Activated CD4-positive, alpha-beta T cell treated with anti-CD3 and anti-CD28 coated beads, Interleukin-10, Interleukin-2, amounts not matched to agents 100 ng/mL and 50 ng/mL, durations not matched to agents 16 hours and 8 hours (primary cell): ENCODE data around the gene SPATA20.

Experiments
- DNase-seq: peaks from one replicate; pipeline ENCODE4 v3.0.0-alpha.2; 2020

SPATA20 gene

DNA sequence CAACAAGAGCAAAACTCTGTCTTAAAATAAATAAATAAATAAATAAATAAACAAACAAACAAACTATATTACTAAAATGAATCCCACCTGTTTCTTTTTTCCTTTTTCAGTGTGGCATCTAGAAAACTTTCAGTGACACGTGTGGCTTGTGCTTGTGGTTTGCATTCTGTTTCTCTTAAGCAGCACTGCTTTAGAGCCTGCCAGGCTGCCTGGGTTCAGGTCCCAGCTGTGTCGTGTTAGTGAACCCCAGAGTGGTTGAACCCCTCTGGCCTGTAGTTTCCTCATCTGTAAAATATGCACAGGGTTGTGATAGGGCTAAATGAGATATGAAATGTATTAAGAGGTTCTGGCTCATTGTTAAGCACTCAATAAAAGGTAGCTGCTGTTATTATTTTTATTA, 26.5 kb upstream of the SPATA20 start:
- DNase-seq, result no peak

DNA sequence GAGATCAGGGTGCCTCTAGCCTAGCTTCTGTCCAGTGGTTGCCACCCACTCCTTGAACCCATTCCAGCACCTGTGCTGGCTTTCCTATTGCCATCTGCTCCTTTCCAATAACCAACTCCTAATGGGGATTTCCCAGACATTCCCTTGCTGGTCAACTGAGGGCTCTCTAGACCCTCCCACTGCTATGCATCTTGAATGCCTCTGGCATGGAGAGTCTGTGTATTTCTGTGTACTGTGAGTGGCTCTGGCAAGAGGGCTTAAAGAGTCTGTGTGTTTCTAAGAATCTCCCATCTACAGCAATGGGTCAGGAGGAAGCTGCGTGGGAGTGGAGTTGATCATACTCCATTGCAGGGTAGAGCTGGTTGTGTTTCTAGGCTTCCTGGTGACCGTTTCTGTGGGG, 25.5 kb upstream of the SPATA20 start:
- DNase-seq, result no peak

DNA sequence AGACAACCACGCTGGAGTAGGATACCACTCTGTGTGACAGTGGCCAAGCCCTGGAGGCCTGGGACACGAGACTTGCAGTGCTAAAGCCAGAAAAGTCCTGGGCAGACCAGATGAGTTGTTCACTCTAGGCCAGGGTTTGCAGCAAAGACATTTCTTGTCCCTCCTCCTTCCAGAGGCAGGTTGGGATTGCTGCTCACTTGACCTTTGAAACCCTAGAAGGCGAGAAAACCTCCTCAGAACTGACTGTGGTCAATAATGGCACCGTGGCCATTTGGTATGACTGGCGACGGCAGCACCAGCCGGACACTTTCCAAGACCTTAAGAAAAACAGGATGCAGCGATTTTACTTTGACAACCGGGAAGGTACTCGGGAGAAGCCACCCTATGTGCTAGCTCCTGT, 24.2 kb upstream of the SPATA20 start:
- DNase-seq, result no peak

DNA sequence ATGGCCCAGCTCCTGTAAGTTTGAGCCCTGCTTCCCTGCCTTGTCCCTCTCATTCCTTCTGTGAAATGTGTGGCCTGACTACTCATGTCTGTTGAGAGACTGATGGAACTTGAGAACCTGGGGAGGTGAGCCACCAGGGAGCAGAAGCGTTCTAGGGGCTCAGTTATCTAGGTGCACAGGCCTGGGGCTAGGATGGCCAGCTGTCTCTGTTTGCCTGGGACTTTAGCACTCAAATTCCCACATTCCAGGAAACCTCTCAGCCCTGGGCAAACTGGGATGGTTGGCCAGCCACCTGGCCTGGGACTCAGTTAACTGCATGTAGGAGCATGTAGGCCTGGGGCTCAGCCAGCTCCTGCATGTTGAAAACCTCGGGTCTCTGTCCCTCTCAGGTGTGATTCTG, 23.8 kb upstream of the SPATA20 start:
- no peak for DNase-seq

DNA sequence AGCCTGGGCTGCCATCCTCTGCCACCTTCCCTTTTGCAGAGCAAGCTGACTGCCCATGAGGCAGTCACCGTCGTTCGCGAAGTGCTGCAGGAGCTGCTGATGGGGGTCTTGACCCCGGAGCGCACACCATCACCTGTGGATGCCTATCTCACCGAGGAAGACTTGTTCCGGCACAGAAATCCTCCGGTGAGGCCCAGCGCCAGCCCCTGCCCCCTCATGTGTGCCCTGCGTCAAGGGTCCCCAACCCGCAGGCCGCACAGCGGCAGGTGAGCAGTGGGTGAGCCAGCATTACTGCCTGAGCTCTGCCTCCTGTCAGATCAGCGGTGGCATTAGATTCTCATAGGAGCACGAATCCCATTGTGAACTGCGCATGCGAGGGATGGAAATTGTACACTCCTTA, 22.1 kb upstream of the SPATA20 start:
- DNase-seq, result no peak

DNA sequence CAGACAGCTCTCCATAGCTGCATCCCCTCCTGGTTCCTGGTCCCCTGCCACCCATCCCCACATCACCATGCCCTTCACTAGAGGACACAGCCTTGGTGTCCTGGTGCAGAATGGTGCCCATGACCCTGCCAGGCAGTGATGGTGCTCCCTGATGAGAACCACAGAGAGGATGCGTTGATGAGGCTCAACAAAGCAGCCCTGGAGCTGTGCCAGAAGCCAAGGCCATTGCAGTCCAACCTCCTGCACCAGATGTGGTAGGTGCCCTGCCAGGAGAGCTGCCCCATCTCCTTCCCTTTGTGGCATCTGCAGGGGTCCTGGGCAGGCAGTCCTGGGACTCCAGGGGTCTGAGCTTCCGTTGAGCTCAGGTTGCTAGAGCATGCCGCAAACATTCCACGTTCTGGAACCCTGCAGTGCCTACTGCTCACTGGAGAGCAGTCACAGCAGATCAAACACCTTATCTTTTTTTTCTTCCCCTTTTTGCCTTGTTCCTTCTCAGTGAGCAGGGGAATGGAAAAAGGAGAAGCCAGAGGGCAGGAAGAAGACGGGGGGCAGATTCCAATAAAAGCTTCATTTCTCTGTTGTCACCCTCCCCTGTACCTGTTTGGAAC, 19.7 kb upstream of the SPATA20 start:
- no peak for DNase-seq

DNA sequence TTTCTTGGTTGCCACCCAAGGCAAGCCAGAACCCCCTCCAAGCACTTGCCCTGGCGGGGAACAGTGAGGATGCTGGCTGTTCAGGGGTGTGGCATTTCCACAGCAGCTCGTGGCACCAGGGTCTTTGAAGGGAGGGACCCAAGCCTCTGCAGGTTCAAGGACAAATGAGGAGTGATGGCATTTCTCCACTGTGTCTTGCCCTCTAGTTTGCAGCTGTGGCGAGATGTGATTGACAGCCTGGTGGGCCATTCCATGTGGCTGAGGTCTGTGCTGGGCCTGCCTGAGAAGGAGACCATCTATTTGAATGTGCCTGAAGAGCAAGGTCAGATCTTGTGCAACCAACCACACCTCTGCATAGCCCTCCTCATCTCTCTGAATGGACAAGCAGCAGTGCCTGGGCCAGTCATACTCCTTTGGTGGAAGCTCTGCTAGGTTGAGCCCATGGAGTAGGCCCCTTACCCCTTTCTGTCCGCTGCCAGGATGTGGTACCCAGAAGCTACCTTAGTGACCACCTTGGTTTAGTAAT, 19.0 kb upstream of the SPATA20 start:
- no peak for DNase-seq

DNA sequence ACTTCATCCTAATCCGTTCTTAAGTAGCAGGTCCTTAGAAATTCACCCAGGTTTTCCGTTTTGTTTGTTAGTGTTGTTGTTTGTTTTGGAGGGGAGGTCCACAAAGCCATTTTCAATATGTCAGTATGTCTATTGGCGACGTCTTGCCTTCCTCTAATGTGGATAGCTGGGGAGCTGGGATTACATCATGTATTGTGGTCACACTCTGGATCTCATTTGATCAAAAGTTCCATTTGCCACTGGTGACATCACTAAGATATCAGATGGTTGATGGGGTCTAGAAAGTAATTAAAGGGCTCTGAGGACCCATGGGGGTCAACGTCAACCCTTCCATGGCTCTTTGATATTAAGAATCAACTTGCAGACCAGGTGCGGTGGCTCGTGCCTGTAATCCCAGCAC, 17.1 kb upstream of the SPATA20 start:
- DNase-seq, result no peak

DNA sequence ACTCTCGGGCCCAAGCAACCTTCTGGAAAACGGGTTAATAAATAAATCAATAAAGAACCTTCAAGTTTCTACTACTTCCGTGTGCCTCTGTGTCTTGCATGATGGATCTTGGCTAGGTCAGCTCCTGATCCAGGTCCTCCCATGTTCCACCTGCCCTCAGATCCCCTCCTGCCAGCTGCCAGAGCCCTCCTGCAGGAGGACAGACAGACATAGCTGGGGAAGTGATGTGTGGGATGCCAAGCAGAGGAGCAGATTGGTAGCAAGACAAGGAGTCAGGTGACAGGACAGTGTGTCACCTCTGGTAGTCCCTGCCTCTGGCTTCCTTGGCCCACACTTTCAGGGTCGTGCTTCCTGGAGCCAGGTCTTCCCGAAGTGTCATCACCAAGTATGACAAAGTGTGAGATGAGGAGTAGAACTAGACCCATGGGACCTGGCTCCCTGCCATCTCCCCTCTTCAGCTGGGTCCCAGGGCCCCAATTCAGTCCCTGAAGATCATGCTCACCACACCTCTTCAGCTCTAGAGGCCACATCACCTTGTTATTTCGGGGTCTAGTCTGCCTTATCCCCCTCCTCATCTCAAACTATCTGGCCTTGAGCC, 15.4 kb upstream of the SPATA20 start:
- DNase-seq, result no peak

DNA sequence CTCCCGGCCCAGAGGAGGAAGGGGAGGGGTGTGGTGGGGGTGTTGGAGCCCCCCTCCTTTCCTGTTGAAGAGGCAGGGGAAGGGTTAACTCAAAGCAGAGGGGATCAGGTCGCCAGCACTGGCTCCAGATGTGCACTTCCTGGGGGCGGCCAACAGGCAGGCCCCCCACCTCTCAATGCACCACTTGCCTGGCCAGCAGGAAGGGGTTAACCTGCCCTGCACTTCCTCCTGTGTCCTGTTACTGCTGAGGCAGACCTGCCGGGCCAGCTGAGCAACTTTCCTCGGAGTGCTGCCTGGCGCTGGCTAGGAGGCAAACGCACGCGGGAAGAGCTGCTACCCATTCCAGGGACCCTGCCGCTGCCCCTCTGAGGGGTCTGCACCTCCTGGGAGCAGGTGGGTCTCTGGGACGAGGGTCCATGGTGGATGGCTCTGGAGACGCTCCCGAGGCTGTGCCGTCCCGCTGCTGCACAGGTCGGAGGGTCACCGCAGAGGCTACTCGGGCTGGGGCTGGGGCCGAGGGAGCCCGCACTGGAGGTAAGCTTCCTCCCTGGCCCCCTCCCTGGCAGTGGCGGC, 14.4 kb upstream of the SPATA20 start, which contains the start of gene EPN3:
TSS of gene EPN3 (plus strand) at position 284 of the 573 bp plus-strand sequence. CDS start 3,822 bp downstream, outside the sequence.
- DNase-seq, result no peak

DNA sequence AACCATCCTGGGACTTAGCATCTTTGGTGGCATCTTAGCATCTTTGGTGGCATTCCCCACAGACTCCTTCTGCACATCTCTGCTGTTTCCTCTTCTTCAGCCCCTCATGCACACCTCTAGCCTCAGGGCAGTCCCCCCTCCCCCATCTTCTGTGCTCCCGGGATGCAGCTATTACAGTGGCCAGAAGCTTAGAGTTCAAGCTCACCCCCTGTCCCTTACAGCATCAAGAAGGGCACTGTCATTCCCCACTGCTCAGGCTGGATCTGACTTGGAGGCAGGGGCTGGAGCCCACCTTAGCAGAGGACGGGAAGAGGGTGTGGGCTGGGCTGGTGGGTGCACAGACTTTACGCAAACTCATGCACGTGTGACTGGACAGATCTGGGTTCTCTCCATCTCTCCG, 13.8 kb upstream of the SPATA20 start:
- no peak for DNase-seq

DNA sequence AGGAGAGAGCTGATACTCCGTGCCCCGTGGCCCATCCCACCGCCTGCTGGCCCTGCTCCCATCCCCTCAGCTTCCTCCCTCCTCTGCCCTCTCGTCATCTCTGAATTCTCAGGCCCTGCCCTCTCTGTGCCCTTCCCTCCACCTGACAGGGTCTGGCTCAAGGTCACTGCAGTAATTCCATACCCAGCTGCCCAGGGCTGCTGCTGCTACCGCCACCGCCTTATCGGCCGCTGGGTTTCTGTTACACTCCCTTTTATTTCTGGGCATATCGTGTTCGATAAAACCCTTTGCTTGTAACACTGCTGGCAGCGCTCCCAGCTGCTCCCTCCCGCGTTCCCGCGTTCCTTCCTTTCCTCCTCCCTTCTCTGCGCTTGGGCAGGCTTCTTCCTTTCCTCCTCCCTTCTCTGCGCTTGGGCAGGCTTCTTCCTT, 13.2 kb upstream of the SPATA20 start:
- DNase-seq, result no peak

DNA sequence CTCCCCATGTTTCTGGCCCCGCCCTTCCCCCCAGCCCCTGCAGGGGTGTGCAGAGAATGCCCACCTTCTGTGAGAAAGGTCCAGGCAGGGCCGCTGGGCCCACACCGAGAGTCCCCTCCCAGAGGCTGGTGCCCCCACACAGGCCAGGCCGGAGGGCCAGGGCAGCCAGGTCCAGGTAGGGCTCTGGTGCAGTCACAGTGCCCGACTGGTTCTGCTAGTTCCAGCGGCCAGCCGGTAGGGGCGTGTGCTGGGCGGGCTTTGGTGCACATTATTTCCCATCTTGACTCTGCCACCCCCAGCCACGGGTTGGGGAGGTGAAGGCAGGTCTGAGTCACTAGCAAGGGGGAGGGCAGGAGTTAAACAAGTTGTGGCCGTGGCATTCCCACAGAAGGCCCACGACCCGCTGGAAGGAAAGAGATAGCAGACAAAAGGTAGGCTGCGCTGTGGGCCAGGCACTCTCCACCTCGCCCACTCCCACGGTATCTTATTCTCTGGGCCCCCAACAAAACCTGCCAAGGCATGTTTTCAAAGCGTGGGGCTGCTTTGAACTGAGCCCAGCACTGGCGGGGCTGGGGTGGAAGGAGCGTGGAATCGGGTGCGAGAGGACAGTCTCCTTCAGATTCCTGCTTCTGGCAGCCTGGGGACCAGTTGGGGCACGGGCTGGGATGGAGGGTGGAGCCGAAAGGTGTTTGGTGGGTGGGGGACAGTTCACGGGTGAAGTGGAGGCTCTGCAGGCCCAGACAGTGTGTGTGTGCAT, 12.6 kb upstream of the SPATA20 start:
- peak; percentile 21 for DNase-seq

DNA sequence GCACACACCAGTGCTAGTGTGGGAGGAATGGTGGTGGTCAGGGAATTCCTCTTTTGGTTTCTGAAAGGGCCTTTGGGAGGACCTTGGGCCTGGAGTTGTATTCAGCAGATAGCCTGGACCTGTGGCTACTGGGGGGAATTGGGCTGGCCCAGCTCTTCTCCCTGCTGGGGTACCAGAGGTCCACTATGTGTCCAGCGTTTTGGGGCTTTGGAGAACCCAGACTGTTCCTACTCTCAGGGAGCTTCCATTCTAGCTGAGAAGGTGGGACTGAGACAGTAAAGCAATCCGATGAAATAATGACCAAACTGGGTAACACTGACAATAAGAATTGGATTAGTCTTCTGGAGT, 12.0 kb upstream of the SPATA20 start:
- DNase-seq, result no peak

DNA sequence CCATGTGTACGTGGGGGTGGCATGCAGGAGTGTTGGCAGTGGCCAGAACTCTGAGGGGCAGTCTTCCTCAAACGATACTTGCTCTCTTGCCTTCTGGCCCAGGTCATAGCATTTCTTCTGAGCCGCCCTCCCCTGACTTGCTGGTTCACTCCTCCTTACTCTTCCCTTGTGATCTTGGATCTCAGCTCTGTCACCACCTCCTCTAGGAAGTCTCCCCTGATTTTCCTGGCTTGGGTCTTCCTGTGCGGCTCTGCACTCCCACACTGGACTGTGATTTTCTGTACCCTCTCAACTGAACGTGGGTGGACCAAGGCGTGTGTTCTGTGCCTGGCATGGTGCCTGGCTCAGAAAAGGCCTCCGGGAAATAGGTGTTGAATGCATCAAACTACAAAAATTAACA, 11.6 kb upstream of the SPATA20 start:
- DNase-seq, result no peak

DNA sequence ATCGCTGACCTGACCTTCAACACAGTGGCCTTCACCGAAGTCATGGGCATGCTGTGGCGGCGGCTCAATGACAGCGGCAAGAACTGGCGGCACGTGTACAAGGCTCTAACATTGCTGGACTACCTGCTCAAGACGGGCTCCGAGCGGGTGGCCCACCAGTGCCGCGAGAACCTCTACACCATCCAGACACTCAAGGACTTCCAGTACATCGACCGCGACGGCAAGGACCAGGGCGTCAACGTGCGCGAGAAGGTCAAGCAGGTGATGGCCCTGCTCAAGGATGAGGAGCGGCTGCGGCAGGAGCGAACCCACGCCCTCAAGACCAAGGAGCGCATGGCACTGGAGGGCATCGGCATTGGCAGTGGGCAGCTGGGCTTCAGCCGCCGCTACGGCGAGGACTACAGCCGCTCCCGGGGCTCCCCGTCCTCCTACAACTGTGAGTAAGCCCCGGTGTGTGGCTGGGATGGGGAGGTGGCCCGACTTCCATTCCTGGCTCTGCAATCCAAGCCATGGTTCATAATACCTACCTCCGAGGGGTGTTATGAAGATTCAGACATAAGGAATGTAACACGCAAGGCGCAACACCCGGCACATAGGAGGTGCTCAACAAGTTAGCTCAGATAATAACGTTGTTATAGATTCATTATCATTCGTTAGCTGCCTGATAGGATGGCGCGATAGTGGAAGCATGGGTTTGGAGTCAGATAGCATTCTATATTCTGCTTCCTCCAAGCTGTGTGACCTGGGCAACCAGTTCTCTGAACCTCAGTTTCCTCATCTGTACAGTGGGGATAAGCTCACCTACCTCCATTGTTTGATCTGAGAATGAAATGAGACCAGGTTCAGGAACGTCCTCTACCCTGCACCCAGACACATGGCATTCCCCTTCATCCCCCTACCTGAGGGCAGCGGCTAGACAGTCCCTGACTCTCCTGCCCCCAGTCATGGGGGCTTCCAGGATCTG, 10.0 kb upstream of the SPATA20 start:
- DNase-seq, result no peak

DNA sequence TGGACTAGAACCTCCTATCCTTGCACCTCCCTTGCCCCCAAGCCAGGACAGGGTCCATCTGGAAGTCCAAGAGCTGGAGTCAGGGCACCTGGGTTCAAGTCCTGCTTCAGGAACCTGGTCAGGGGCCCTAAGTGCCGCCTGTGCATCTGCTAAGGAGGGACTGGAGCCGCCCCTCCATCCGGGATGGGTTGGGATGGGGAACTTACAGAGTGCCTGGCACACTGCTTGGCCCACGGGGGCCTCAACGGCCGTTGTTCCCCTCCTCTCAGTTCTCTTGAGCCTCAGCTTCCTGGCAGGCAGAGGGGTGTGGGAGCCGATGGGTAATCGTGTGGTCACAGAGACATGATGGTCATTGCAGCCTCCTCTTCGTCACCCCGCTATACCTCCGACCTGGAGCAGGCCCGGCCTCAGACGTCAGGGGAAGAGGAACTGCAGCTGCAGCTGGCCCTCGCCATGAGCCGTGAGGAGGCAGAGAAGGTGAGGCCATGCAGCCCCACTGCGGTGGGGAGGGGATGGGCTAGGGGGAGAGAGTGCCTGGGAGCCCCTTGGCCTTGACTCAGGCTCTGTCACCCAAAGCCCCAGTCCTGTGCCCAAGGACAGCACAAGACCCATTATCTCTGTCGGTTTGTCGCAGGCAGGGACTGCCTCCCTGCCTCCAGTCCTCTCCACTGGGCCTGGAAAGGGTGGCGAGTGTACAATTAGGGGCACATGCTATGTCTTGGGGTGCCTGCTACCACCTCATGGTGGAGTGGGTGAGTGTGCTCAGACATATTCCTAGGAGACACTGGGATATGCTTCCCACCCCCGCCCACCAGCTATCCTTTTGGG, 9.0 kb upstream of the SPATA20 start:
- DNase-seq, result no peak

DNA sequence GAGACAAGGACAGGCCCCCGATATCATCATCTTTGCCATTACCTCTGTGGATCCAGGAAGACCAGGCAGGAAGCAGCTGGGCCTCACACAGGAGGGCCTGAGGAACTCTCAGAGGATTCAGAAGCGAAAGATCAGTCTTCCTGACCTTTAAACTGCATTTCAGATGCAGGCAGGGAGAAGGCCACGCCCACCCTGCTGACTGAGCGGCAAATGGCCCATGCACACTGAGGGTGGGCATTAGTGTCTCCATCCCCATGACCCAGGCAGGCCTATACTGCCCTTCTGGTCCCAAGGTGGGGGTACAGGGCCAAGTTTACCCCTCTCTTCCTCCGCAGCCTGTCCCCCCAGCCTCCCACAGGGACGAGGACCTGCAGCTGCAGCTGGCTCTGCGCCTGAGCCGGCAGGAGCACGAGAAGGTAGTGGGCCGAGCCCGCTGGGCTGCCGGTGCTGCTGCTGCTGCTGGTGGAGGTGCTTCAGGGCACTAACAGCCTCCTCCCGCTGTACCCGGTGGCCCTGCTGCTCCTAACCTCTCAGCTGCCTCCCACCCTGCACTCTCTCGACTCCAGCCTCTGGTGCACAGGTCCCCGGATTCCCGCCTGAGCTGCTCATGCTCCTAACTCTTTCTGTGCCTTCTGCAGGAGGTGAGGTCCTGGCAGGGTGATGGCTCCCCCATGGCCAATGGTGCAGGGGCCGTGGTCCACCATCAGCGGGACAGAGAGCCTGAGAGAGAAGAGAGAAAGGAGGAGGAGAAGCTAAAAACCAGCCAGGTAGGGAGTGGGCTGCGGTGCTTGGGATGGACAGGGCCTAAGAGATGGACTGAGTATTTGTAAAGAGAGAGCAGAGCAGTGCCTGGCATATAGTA, 8.2 kb upstream of the SPATA20 start:
- DNase-seq, result no peak

DNA sequence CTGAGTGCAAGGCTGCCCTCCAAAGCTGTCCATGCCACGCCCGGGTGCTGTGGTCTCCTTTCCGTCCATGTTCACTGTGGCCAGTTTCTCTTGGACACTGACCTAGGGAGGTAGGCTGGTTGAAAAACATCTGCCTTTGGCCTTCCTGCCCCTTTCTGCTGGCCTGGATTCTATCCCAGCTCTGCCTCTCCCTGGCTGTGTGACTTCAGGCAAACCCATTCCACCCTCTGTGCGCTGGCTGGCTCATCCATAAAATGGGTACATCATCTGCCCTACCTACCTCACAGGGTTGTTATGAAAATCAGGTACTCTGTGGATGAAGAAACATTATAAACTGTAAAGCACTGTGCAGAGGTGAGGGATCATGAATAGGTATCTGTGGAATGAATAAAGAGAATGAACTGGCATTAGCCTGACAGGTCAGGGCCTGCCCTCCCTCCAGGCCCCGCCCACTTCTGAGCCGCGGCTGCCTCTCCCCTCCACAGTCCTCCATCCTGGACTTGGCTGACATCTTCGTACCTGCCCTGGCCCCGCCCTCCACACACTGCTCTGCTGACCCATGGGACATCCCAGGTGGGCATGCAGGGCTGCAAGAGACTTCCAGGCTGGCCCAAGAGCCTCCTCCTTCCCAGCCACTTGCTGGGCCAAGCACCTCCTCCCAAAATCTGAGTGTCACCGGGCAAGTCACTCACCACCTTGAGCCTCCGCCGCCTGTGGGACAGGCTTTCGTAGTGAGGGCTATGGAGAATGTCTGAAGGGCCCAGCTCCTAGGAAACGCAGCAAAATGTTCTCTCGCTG, 7.0 kb upstream of the SPATA20 start:
- no peak for DNase-seq
